ENCODE results near the gene WDR45B.

- TF ChIP-seq EZH2phosphoT487 (IDR thresholded peaks at IDR 0.05; ENCODE audit: low read depth) (no peak), CTCF (IDR thresholded peaks at IDR 0.05; ENCODE audit: low read depth, low read length) (no peak)
Measured at GRCh38 chr17:82590881-82591539, 57.2 kb downstream of the WDR45B start.

All from OCI-LY3 (cell line).